CD4-positive, alpha-beta memory T cell (primary cell): ENCODE measurements around the gene MLKL. TPM values are rescaled to one million over a fixed set of nuclear protein-coding genes. Genes with fewer than 3 reads are reported as not detected.
"Not testable (repeated sequence)": the region's sequence is repeated elsewhere in the genome, so short reads cannot be mapped to it uniquely, and the experiment has no call there.

Experiments used
- CTCF ChIA-PET: fragments of 350-600 bp; sonication (Branson Sonifier 250); formaldehyde crosslinking; loops from one replicate; lab custom pipeline; 2021; ENCODE audit warnings: inconsistent platforms; ENCODE audit not compliant: partially characterized antibody; lab: Charles Lee
- POLR2A ChIA-PET: fragments of 350-600 bp; sonication (Branson Sonifier 250); formaldehyde crosslinking; loops from one replicate; lab custom pipeline; 2021; ENCODE audit not compliant: partially characterized antibody; lab: Charles Lee
- DNase-seq, 5 donors: peaks; one replicate each; pipeline versions ENCODE4 v3.0.0 to v3.0.0-alpha.2; 2020 to 2022; ENCODE audit warnings: mixed read lengths in 1 of 5
- H3K27ac ChIP-seq: one replicate; pipeline ENCODE4 v1.7.0; 2013; ENCODE audit warnings: low read depth, low read length
- H3K27me3 ChIP-seq: 2 replicates; pipeline ENCODE4 v1.7.0; 2013; ENCODE audit warnings: mild to moderate bottlenecking, low read length, moderate library complexity; ENCODE audit not compliant: insufficient read depth
- H3K36me3 ChIP-seq: 2 replicates; pipeline ENCODE4 v1.7.0; 2013; ENCODE audit warnings: mild to moderate bottlenecking, low read length, moderate library complexity; ENCODE audit not compliant: insufficient read depth
- H3K4me1 ChIP-seq: 2 replicates; pipeline ENCODE4 v1.7.0; 2013; ENCODE audit warnings: mild to moderate bottlenecking, low read length, moderate library complexity; ENCODE audit not compliant: insufficient read depth
- H3K4me3 ChIP-seq, 2 donors: one replicate each; pipeline ENCODE4 v1.7.0; 2013; ENCODE audit warnings: low read length in 2 of 2, mild to moderate bottlenecking in 1 of 2
- H3K9me3 ChIP-seq, 2 donors: one replicate each; pipeline ENCODE4 v1.7.0; 2013; ENCODE audit warnings: low read length in 2 of 2, control low read depth in 1 of 2; ENCODE audit not compliant: control insufficient read depth in 1 of 2
- H3K27ac Mint-ChIP-seq, 7 donors: one replicate each; pipeline ENCODE4 v1.8.0; 2020 to 2021; ENCODE audit warnings: mixed read lengths in 7 of 7, mild to moderate bottlenecking in 6 of 7, inconsistent platforms in 3 of 7, moderate library complexity in 3 of 7
- H3K27me3 Mint-ChIP-seq, 2 donors: one replicate each; pipeline ENCODE4 v1.8.0; 2020 to 2021; ENCODE audit warnings: mixed read lengths in 2 of 2
- H3K36me3 Mint-ChIP-seq, 2 donors: one replicate each; pipeline ENCODE4 v1.8.0; 2020 to 2021; ENCODE audit warnings: mixed read lengths in 2 of 2, inconsistent platforms in 1 of 2, mild to moderate bottlenecking in 1 of 2
- H3K4me1 Mint-ChIP-seq, 4 donors: one replicate each; pipeline ENCODE4 v1.8.0; 2020 to 2021; ENCODE audit warnings: mixed read lengths in 4 of 4, mild to moderate bottlenecking in 1 of 4
- H3K4me3 Mint-ChIP-seq, 8 donors: one replicate each; pipeline ENCODE4 v1.8.0; 2020 to 2021; ENCODE audit warnings: mixed read lengths in 8 of 8, mild to moderate bottlenecking in 7 of 8, moderate library complexity in 6 of 8, inconsistent platforms in 3 of 8
- H3K9me3 Mint-ChIP-seq, 8 donors: one replicate each; pipeline ENCODE4 v1.8.0; 2020 to 2021; ENCODE audit warnings: mixed read lengths in 8 of 8, mild to moderate bottlenecking in 5 of 8, inconsistent platforms in 3 of 8, moderate library complexity in 1 of 8
- intact Hi-C: fragments of 100-400 bp; cut with micrococcal nuclease; formaldehyde crosslinking; loops from one replicate; pipeline ENCODE4 v1.15.1; 2023
- polyA plus RNA-seq, 2 donors: library from polyadenylated mRNA; unstranded; fragments of 300-500 nt; fragmentation: Illumina TruSeq; gene quantifications; one replicate each; pipeline ENCODE4 v1.2.3, GENCODE V29; 2021
- total RNA-seq, 2 experiments: library from RNA; stranded (reverse); gene quantifications; one replicate each; pipeline ENCODE4 v1.2.3, GENCODE V29; 2021

The MLKL gene
- total and polyA plus RNA-seq, 4 experiments from 2014 or later = 12.5 to 40.6 (median 29.2) TPM

- Mint-ChIP-seq H3K27me3 (peaks cover 0 to 4% of the 10 kb centered on the region in 2 donors), H3K27ac (no peak overlapping the region), H3K4me3 (no peak overlapping the region), H3K4me1 (no peaks in the 10 kb centered on the region), H3K36me3 (peaks cover 2 to 6% of the 10 kb centered on the region in 2 donors), H3K9me3 (peaks cover 0 to 12% (median 8%) of the 10 kb centered on the region in 8 donors)
- CTCF ChIA-PET = interaction anchor here (1.6 kb wide), 1 partner anchor 92 kb away, joined by 4 read pairs; no protein-coding TSS in a partner anchor
- Histone ChIP-seq H3K9me3 (no peaks in the 10 kb centered on the region), H3K27me3 (no peaks in the 10 kb centered on the region), H3K4me1 (no peaks in the 10 kb centered on the region), H3K27ac (no peak overlapping the region), H3K36me3 (no peaks in the 10 kb centered on the region), H3K4me3 (no peak overlapping the region)
- intact Hi-C loops = no loop called here
- POLR2A ChIA-PET = no interaction called here
- DNase-seq = no peak
Measured at GRCh38 chr16:74723256-74723655, 22.6 kb upstream of the MLKL start.

- H3K4me3 ChIP-seq, H3K27ac ChIP-seq, DNase-seq, H3K9me3 Mint-ChIP-seq, H3K27ac Mint-ChIP-seq, H3K36me3 ChIP-seq, CTCF ChIA-PET, H3K4me1 ChIP-seq, intact Hi-C loops, H3K36me3 Mint-ChIP-seq, H3K4me1 Mint-ChIP-seq, H3K27me3 ChIP-seq, H3K4me3 Mint-ChIP-seq, POLR2A ChIA-PET, H3K27me3 Mint-ChIP-seq, H3K9me3 ChIP-seq: not testable (repeated sequence)
Measured at GRCh38 chr16:74722156-74722555, 21.5 kb upstream of the MLKL start.

GRCh38 chr16:74721716-74722115 lies 21.1 kb upstream of the MLKL start:
- Histone ChIP-seq H3K4me3 (no peak overlapping the region), H3K27ac (no peak overlapping the region), H3K9me3 (no peaks in the 10 kb centered on the region), H3K4me1 (no peaks in the 10 kb centered on the region), H3K36me3 (no peaks in the 10 kb centered on the region), H3K27me3 (no peaks in the 10 kb centered on the region)
- POLR2A ChIA-PET = no interaction called here
- CTCF ChIA-PET = no interaction called here
- peaks cover 0 to 7% (median 3%) of the 10 kb centered on the region in 8 donors for H3K9me3 Mint-ChIP-seq
- H3K27me3 Mint-ChIP-seq = peaks cover 0 to 4% of the 10 kb centered on the region in 2 donors
- H3K4me1 Mint-ChIP-seq = no peaks in the 10 kb centered on the region
- no peak for DNase-seq
- H3K27ac Mint-ChIP-seq = no peak overlapping the region
- intact Hi-C loops = no loop called here
- no peak overlapping the region for H3K4me3 Mint-ChIP-seq
- peaks cover 2 to 3% of the 10 kb centered on the region in 2 donors for H3K36me3 Mint-ChIP-seq

- Histone ChIP-seq H3K36me3 (no peaks in the 10 kb centered on the region), H3K4me1 (no peaks in the 10 kb centered on the region), H3K27ac (no peak overlapping the region), H3K9me3 (no peaks in the 10 kb centered on the region), H3K4me3 (no peak overlapping the region), H3K27me3 (no peaks in the 10 kb centered on the region)
- Mint-ChIP-seq H3K36me3 (no peaks in the 10 kb centered on the region), H3K9me3 (no peaks in the 10 kb centered on the region), H3K27ac (no peak overlapping the region), H3K27me3 (peaks cover 0 to 4% of the 10 kb centered on the region in 2 donors), H3K4me1 (no peaks in the 10 kb centered on the region), H3K4me3 (no peak overlapping the region)
- intact Hi-C loops = no loop called here
- POLR2A ChIA-PET = no interaction called here
- CTCF ChIA-PET = interaction anchor here (0.8 kb wide), 1 partner anchor 10 kb away, joined by 3 read pairs; no protein-coding TSS in a partner anchor
- no peak for DNase-seq
Measured at GRCh38 chr16:74720579-74720978, 19.9 kb upstream of the MLKL start.

- POLR2A ChIA-PET = no interaction called here
- Mint-ChIP-seq H3K36me3 (no peaks in the 10 kb centered on the region), H3K27me3 (no peaks in the 10 kb centered on the region), H3K9me3 (no peaks in the 10 kb centered on the region), H3K27ac (no peak overlapping the region), H3K4me3 (no peak overlapping the region), H3K4me1 (no peaks in the 10 kb centered on the region)
- Histone ChIP-seq H3K27me3 (no peaks in the 10 kb centered on the region), H3K4me1 (no peaks in the 10 kb centered on the region), H3K9me3 (no peaks in the 10 kb centered on the region), H3K36me3 (no peaks in the 10 kb centered on the region), H3K27ac (no peak overlapping the region), H3K4me3 (no peak overlapping the region)
- intact Hi-C loops = no loop called here
- CTCF ChIA-PET = no interaction called here
- DNase-seq = no peak
Measured at GRCh38 chr16:74718741-74719610, 18.3 kb upstream of the MLKL start.

- Mint-ChIP-seq H3K4me3 (no peak overlapping the region), H3K4me1 (no peaks in the 10 kb centered on the region), H3K27ac (no peak overlapping the region), H3K27me3 (no peaks in the 10 kb centered on the region), H3K9me3 (no peaks in the 10 kb centered on the region), H3K36me3 (no peaks in the 10 kb centered on the region)
- DNase-seq = no peak
- Histone ChIP-seq H3K27ac (no peak overlapping the region), H3K36me3 (no peaks in the 10 kb centered on the region), H3K4me1 (no peaks in the 10 kb centered on the region), H3K9me3 (no peaks in the 10 kb centered on the region), H3K27me3 (no peaks in the 10 kb centered on the region), H3K4me3 (no peak overlapping the region)
- CTCF ChIA-PET = interaction anchor here (1.1 kb wide), 1 partner anchor 8 kb away, joined by 4 read pairs; no protein-coding TSS in a partner anchor
- POLR2A ChIA-PET = no interaction called here
- intact Hi-C loops = no loop called here
Measured at GRCh38 chr16:74718140-74718539, 17.5 kb upstream of the MLKL start.

GRCh38 chr16:74717367-74717766 lies 16.7 kb upstream of the MLKL start:
- no peaks in the 10 kb centered on the region for H3K4me1 ChIP-seq
- no peaks in the 10 kb centered on the region for H3K36me3 Mint-ChIP-seq
- DNase-seq = no peak
- H3K4me3 Mint-ChIP-seq = no peak overlapping the region
- H3K27me3 ChIP-seq = no peaks in the 10 kb centered on the region
- no peaks in the 10 kb centered on the region for H3K4me1 Mint-ChIP-seq
- H3K4me3 ChIP-seq = no peak overlapping the region
- no peaks in the 10 kb centered on the region for H3K9me3 Mint-ChIP-seq
- H3K36me3 ChIP-seq = no peaks in the 10 kb centered on the region
- intact Hi-C loops = no loop called here
- CTCF ChIA-PET = interaction anchor here (1.1 kb wide), 1 partner anchor 9 kb away, joined by 4 read pairs; no protein-coding TSS in a partner anchor
- POLR2A ChIA-PET = no interaction called here
- no peaks in the 10 kb centered on the region for H3K9me3 ChIP-seq
- no peak overlapping the region for H3K27ac Mint-ChIP-seq
- H3K27ac ChIP-seq = no peak overlapping the region
- no peaks in the 10 kb centered on the region for H3K27me3 Mint-ChIP-seq
